ENCODE measurements around the gene CEP89.
A peak's percentile ranks its signal among the peaks of the same experiment; 100 is the strongest.
"Not testable (repeated sequence)": the region's sequence is repeated elsewhere in the genome, so short reads cannot be mapped to it uniquely, and the experiment has no call there.

CEP89 gene

GRCh38 chr19:32971715-32972540, at the start of gene CEP89, which contains the start of gene FAAP24:
TSS of gene CEP89 (minus strand) at chr19:32971958. CDS start at chr19:32971874, 84 bp downstream.
TSS of gene FAAP24 (plus strand) at chr19:32972242. CDS start at chr19:32973197, 955 bp downstream.
- peak; percentile 85 to 98 (median 96) for DNase-seq

DNA sequence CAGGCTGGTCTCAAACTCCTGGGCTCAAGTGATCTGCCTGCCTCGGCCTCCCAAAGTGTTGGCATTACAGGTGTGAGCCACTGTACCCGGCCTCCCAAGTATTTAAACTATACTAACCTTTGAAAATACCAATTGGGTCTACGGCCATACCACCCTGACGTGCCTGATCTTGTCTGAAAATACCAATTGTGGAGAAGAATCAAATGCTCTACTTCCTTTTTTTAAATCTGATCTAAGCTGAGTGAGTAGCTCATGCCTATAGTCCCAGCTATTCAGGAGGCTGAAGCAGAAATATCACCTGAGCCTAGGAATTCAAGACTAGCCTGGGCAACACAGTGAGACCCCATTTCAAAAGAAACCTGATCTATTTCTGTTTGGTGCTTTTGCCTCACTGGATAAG, 39.1 kb upstream of the CEP89 start:
- not testable (repeated sequence) for DNase-seq

- DNase-seq: no peak
These were observed 37.0 kb upstream of the CEP89 start for GRCh38 chr19:33008738-33009137.

- DNase-seq: no peak
These were observed 33.7 kb upstream of the CEP89 start for GRCh38 chr19:33005440-33005839.

DNA sequence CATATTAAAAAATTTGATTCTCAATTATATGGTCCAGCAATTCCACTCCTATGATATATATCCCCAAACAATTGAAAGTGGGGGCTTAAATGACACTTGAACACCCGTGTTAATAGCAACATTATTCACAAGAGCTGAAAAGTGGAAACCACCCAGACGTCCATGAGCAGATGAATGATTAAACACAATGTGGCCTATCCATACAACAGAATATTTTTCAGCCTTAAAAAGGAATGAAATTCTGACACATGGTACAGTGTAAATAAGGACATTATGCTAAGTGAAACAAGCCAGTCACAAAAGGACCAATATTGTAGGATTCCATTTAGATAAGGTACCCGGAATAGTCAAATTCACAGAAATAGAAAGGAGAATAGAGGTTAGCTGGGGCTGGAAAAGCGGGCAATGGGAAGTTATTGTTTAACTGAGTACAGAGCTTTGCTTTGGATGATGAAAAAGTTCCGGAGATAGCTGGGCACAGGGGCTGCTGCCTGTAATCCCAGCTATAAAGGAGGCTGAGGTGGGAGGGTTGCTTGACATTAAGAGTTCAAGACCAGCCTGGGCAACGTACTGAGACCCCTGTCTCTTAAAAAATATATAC, 31.8 kb upstream of the CEP89 start:
- DNase-seq: not testable (repeated sequence)

- DNase-seq: peak in 9 of 14 donors; percentile 0 to 62 (median 3)
These were observed 30.5 kb upstream of the CEP89 start for GRCh38 chr19:33002126-33002865.

DNA sequence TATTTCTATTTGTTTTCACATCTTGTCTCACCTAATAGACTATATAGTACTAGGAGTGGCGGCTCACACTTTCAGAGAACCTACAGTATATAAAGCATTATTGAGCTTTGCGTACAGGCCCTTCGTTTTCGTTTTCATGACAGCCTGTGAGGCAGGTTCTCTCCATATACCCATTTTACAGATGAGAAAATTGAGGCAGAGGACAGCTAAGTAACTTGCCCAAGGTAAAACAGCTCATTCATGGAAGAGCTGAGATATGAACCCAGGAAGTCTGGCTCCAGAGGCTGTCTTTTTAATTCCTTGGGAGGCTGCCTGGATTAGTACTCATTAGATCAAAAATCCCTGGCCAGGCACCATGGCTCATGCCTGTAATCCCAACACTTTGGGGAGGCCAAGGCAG, 29.2 kb upstream of the CEP89 start:
- DNase-seq: no peak

DNA sequence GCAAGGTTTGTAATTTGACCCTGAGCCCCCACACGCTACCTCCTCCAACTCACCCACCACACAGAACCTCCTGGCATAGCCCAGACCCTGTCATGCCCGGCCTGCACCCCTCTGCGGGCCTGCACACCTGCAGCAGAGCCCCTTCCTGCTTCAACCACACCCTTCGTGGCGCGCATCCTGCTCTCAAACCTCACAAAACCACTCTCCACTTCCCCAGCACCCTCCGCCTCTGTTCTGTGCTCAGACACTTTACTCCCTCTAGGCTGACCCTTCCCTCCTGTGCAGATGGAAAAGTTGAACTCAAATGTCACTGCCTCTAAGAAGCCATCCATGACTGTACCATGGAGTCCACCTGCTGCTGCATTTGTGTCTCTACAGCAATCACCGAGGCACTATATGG, 28.8 kb upstream of the CEP89 start:
- DNase-seq: no peak

DNA sequence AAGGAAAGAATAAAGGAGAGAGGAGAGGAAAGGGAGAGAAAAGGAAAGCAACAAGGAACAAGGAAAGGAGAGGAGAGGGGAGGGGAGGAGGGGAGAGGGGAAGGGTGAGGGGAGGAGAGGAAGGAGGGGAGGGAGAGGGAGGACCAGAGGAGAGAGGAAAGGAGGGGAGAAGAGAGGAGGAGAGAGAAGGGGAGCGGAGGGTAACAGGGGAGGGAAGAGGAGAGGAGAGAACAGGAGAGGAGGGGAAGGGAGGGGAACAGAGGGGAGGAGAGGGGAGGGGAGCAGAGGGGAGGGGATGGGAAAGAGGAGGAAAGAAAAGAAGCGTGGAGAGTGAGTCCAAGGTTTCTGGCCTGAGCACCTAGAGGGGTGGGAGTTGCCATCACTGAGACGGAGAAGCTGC, 27.0 kb upstream of the CEP89 start:
- DNase-seq: no peak

DNA sequence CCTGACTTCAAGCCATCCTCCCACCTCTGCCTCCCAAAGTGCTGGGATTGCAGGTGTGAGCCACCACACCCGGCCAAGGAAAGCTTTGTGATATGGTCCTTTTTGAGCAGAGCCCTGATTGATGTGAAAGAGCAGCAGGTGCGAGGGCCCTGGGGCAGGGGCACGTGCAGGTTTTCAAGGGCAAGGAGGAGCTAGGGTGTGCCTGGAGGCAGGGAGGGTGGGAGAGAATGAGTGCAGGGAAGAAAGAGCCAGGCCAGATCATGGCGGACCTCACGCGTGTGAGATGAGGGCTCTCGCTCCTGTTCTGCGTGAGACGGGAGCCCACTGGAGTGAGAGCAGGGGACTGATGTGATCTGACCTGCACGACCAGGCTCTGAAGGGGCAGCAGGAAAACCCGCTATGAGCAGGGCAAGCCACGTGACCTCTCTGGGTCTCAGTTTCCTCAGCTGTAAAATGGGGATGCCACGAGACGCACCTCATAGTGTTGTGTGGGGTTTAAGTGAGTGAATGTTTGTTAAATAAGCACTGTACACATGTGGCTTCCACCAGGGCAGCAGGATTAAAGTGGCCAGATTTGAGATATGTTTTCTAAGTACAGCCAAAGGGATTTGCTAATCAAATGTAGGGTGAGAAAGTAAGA, 26.1 kb upstream of the CEP89 start:
- DNase-seq: no peak

DNA sequence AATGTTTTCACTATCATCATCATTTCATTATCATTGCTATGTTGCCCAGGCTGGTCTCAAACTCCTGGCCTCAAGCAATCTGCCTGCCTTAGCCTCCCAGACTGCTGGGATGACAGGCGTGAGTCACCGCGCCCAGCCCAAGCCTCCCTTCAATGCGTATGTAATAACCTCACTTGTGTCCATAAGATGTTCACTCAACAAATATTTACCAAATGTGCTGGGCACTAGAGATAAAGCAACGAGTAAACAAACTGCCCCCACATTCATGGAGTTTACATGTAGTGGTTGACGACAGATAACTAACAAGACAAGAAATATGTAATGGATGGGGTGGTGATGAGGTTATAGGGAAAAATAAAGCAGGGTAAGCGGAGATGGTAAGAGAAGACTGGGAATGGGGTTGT, 25.3 kb upstream of the CEP89 start:
- not testable (repeated sequence) for DNase-seq

DNA sequence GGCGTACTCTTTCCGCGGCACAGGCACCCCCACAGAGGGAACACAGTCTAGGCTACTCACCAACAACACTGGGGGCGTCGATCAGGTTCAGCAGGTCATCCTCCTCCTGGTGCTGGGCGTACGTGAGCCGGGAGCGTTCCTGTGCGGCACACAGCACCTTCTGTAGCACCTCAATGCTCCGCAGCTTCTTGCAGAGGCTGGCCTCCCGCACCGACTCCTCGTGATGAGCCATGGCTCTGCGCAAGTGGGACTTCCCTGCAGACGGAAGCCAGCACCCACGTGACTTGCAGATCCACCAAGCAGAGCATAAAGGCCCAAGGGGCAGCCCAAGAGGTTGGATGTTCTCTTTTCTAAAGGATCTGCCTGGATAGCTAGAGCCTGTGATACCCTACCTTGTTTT, 24.2 kb upstream of the CEP89 start:
- not testable (repeated sequence) for DNase-seq

DNA sequence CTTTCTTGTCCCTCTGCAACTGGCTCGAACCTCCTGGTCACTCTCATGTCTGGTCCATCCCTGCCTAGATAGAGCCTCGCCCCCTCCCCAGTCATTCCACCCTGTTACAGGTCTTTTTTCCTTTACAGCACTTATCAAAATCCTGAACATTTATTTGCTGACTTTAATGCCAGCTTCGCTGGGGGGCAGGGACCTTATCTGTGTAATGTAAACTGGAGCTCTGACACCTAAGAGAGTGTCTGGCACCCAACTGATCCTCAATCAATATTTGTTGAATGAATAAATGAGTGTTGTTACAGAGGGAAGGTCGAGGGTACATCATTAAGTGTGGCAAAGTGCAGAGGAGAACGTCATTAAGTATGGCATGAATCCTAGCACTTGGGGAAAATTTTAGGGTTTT, 17.0 kb upstream of the CEP89 start:
- no peak for DNase-seq

DNA sequence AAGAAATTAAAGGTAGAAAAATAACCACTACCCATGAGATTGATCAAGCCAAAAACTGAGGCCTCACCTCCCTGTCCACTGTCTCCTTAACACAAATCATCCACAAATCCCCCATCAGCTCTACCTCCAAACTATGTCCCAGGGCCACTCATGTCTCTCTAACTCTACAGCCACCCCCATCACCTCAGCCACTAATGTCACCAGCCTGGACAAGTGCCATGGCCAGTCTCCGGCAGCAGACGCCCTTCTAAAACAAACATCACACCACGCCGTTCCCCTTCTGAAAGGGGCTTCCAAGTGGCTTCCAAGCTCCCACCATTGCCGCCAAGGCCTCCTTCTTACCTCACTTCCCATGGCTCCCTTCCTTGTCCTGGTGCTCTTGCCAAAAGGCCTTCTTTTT, 16.5 kb upstream of the CEP89 start:
- not testable (repeated sequence) for DNase-seq

- not testable (repeated sequence) for DNase-seq
These were observed 10.7 kb upstream of the CEP89 start for GRCh38 chr19:32982488-32982887.

DNA sequence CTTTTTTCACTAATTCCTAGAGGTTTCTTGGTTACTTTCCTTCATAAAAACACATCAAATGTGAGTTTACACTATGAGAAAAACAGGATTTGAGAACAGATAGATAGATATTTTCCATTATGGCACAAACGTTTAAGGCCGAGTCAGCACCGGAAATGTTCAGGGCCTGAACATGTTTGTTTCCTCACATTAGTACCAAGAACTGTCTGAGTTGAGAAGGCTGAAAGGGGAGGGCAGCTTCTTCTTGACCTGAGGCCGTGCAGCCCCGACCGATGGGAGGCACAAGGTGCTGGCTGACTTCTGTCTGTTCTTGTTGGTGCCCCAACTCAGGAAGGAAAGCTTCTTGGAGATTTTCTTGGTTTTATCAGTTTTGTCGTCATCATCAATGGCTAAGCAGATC, 8.0 kb upstream of the CEP89 start:
- DNase-seq: not testable (repeated sequence)

DNA sequence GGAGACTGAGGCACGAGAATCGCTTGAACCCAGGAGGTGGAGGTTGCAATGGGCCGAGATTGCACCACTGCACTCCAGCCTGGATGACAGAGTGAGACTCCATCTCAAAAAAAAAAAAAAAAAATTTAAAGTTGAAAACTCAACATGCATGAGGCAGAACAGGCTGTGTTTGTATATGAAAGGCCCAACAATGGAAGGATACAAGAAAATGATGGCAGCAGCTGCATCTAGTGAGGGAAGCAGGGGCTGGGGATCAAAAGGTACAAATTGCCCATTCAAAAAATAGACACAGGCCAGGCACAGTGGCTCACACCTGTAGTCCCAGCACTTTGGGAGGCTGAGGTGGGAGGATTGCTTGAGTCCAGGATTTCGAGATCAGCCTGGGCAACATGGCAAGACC, 6.1 kb upstream of the CEP89 start:
- not testable (repeated sequence) for DNase-seq

GRCh38 chr19:32977280-32977679, 5.5 kb upstream of the CEP89 start:
- no peak for DNase-seq

- DNase-seq: peak in 10 of 14 donors; percentile 4 to 63 (median 30)
These were observed 4.6 kb upstream of the CEP89 start for GRCh38 chr19:32976223-32976805.

GRCh38 chr19:32971012-32971595, 654 bp downstream of the CEP89 start:
- DNase-seq: peak in 1 of 14 donors; percentile 17

GRCh38 chr19:32969549-32969948, 2.2 kb downstream of the CEP89 start:
- no peak for DNase-seq

DNA sequence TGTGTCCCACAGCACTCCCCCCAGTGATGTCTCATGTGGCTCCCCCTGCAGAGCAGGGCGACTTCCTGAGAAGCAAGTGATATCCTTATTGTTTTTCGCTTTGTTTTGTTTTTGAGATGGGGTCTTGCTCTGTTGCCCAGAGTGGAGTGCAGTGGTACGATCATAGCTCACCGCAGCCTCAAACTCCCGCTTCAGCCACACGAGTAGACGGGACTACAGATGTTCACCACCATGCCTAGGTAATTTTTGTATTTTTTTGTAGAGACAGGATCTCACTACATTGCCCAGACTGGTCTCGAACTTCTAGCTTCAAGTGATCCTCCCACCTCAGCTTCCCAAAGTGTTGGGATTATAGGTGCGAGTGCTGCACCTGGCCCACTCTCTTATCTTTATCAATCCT, 5.0 kb downstream of the CEP89 start:
- DNase-seq: no peak

All from C1 segment of cervical spinal cord (tissue), 14 donors.